Sciatic nerve (tissue), 2 donors: ENCODE results near the gene SLC26A9. TPM values are rescaled to one million over a fixed set of nuclear protein-coding genes. Genes with fewer than 3 reads are reported as not detected.

ENCODE experiments used
- ATAC-seq: fragments of 200-7000 bp; cut with Tn5 transposase; one replicate; pipeline ENCODE4 v1.9.1; 2020; ENCODE audit warnings: mild to moderate bottlenecking, moderate library complexity
- DNase-seq: peaks from one replicate; pipeline ENCODE4 v3.0.0-alpha.2; 2020; ENCODE audit warnings: low spot score
- intact Hi-C: fragments of 100-400 bp; cut with DNase I; formaldehyde crosslinking; loops from one replicate; pipeline ENCODE4 v1.14.2; 2022
- total RNA-seq: library from RNA; stranded (reverse); fragmentation: NEBNext Ultra II Directional; extraction: Animal tissue kit (Norgen Biotek cat#: 25700); gene quantifications from one replicate; pipeline ENCODE4 v1.2.1, GENCODE V29; 2021
- donor health status: DM: no; HTN: no; CAD: no.
- donor health status: DM: no; HTN: no; CAD: no.

SLC26A9 gene
- total RNA-seq, 1 donor from 2014 or later, result not detected

DNA sequence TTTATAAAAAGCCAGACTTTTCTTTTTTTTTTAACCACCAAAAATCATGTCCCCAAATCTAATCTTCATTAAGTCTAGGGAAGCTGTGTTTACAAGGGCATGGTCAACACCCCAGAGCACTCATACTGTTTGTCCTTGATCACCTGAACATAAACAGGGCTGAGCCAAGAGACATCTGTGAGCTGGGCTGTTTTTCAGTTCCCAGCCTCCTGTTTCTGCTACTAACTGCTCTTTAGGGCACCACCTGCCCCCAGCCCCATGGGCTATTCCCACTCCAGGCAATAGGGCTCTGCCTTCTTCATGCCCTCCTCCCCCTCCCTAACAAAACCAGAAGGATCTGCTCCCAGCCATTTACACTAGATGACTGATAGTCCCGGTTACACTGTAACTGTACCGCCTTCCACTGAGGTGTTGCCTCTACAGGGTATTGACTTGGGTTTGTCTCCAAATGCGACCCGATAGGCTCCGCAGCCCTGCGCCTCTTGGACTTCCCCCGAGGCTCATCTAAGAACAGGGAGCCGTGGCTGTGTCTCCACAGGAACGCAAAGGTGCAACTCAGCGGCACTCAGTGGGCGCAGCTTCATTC lies 11.7 kb upstream of the SLC26A9 start:
- no peak for ATAC-seq
- DNase-seq, result no peak
- intact Hi-C loops, result no loop called here

DNA sequence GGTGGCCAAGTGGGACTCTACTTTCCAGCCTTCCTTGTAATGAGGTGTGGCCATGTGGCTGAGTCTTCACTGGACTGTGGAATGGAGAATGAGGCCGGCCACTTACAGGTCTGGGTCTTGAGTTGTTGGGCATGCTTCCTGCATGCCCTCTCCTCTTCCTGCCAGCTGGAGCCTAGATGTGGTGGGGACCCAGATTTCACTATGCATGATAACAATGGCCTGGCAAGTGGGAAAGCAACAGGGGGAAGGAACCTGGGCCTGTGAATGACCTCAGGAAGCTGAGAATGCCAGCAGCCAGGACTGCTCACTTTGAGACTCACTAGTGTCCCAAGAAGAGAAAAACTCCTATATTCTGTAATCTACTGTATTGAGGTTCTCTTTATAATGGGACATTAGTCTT lies 8.5 kb upstream of the SLC26A9 start:
- intact Hi-C loops, result no loop called here
- no peak for DNase-seq
- ATAC-seq, result no peak

DNA sequence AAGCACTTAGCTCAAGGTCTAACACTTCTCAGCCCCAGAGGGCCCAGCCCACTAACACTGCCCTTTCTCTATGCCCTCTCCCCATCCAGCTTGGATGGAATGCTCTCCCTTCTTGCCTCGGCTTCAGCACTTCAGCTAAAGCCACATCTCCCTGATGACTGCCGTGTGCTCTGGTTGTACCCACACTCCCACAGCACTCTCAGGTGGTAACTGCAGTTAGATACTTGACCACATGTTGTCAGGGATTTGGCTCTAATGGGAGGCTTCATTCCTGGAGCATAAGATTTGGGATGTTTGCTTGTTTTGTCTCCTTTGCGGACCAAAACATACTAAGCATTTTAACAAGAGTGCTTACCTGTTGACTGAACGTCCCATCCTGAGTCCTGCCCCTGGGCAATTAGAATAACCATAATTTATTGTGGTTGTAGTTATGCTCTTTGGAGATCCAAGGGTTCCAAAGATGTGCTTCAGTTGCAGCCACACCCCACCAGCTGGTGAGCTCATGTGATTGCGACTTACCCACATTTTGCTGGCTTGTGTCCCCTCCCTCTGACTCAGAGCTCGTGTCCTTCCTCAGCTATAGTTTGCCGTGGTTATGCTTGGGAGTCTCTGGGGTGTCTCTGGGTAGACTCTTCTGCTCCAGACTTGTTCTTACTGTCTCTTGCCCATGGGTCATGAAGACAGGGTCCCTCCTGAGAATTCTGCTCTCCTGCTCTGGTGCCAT lies 7.7 kb upstream of the SLC26A9 start:
- DNase-seq (no peak), ATAC-seq (no peak)
- intact Hi-C loops, result no loop called here

DNA sequence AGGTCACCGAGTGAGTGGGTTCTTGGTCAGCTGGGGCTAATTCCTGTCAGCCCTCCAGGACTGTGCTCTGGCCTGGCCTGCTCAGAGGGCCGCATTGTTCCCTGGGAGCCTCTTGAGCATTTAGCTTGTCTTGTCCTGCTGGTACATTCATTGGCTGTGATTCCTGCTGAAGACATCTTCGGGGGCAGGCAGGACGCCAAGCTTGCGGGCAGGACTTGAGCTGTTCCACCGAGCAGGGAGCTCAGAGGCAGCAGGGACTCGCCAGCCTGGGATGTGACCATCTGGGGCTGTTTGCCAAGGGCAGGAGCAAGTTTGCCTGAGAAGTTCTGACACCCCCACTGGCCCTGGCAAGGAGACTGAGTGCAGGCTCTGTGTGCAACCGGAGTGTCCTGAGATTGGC lies 7.0 kb upstream of the SLC26A9 start:
- ATAC-seq (no peak), DNase-seq (no peak)

DNA sequence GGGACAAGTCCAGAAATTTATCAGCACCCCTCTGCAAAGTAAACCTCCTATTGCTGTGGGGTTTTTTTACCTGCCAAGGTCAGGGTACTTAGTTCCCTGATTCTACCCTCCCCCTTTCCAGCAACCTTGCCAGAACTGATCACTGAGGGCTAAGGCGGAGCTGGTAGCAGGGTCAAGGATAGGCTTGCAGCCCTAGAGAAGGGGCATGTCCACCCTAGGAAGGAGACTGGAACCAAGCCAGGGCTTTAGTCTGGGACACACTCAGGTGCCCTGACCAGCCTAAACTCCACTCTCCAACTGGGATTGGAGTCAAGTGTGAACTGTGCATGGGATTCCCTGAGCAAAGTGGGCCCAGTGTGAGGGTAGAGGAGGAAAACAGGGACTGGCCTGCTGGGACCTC lies 6.5 kb upstream of the SLC26A9 start:
- no peak for ATAC-seq
- intact Hi-C loops, result no loop called here
- no peak for DNase-seq

More for the DNA sequence above, 7.0 kb upstream of the SLC26A9 start:
- intact Hi-C loops, result no loop called here

DNA sequence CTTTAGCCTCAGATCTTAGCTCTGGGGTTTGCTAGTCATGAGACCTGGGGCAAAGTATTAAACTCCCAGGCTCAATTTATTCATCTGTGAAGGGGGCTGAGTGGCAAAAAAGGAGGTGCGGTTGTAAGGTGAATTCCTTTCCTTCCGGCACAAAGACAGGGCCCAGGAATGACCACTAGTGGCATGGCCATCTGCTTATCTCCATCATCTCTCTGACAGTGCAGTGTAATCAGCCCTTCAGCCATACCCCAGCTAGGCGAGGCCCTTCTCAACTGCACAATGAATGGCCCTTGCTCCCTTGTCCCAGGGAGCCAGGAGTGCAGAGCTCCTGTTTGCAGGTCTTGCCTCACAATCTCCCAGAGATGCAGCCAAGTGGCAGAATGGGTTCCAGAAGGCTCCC lies 5.6 kb upstream of the SLC26A9 start:
- DNase-seq, result no peak
- intact Hi-C loops, result no loop called here

DNA sequence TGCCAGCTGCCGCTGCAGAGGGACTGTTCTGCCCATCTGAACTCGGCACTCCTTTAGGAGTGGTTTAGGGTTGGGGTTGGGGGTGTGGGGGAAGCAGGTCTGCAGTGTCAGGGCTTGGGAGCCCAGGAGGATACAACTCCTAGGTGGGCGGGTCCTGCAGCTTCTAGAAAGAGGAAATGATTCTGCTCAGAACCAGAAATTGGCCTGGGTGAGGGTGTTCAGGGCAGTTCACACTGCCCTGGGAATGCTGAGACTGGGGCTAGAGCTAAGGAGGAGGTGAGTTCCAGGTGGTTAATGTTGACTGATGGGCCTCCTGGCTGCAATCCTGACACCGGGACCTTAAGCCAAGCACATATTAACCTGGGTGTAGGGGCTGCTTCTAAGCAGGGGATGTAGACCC lies 4.8 kb upstream of the SLC26A9 start:
- no peak for DNase-seq
- intact Hi-C loops, result no loop called here
- no peak for ATAC-seq

More for the DNA sequence above, 5.6 kb upstream of the SLC26A9 start:
- no peak for ATAC-seq

DNA sequence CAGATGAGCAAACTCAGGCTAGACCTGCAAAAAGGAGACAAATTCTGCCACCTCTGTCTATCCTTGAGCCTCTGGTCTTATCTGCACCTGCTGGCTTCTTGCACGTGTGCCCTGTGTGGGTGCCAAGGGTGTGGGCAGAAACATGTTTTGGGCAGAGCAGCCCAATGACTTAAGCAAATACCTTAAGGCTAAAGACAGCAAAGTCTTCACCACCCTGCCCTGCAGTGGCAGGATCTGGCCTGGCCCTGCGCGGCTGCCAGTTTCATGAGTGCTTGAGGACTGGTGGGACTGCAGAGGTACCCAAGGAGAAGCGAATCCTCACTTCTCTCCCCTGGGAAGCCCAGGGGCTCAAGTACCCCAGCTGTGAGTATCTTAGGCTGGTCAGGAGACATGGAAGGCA lies 3.8 kb upstream of the SLC26A9 start:
- ATAC-seq (no peak), DNase-seq (no peak)
- intact Hi-C loops, result no loop called here

DNA sequence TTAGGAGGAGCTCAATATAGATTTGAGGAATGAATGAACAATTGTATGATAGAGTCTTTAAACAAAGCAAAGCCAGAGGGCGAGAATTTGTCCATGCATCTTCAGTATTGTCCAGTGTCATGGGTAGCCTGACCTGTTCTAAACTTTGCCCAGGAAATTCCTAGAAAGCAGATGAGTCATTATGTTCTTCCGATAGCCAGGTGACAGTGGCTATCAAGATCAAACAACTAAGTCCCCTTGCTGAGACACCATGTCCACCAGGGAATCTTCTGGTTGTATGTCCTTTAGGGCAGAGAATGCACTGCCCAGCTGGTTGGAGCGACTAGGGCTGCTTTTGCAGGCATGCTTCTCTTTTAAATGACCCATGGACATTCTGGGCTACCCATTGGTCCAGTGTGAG lies 1.8 kb upstream of the SLC26A9 start:
- intact Hi-C loops, result no loop called here

DNA sequence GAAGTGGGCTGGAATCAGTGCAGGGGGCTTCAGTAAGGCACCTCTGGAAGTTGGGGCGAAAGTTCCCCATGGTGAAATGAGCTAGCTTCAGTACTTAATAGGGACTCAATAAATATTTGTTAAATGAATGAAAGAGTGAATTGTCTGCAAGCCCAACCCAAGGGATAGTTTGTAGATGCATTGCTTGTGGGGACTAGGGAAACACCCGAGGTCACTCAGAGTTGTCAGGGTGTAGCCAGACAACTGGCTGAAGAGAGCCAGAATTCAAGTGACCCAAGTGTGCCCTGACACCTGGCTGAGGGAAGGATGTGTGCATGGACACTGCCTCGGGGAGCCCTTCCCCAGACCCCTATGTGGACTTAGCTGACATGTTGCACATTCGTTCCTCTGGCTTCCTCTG lies 1.3 kb upstream of the SLC26A9 start:
- intact Hi-C loops, result no loop called here
- DNase-seq (no peak), ATAC-seq (no peak)

More for the DNA sequence above, 1.8 kb upstream of the SLC26A9 start:
- no peak for ATAC-seq
- DNase-seq, result no peak

DNA sequence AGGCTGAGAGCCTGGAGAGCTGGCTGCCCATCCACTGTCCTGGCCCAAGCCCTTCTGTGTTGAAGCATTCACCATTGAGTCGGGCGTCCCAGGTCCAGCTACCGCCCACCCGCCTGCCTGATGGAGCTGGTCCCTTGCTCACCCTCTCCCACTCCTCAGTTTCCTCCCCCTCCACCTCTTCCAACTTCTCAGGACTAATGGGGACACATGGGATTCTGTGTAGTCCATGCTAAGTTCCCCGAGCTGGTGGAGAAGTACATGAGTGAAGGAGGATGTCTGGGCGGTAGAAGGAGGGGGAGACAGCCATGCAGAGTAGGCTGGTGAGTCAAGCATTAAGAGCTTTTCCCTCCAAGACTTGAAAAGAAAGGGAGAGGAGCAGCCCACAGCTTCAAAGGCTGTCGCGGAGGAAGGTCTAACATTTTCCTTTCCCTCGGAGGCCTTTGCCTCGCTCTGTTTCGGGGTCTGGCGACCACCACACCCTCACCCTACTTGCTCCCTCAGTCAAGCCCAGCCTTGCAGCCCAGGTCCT lies 561 bp downstream of the SLC26A9 start:
- ATAC-seq, result no peak

DNA sequence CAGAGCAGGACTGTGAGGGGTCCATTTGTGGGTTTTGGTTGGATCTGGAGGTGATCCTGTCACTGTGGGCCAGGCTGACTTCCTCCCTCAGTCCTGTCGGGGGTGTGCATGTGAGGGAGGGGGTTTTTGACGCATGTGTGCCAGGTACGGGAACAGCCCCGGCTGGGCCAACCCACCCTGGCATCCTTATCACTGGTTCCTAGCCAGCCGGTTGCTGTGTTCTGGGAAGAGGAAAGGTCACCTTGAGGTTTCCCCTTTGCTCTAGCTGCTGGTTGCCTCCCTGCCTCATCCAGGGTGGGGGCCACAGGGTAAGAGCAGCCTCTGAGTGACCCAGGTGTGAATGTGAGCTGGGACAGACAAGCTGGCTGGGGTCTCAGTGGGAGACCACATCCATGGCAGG lies 2.5 kb downstream of the SLC26A9 start:
- DNase-seq, result no peak
- intact Hi-C loops, result no loop called here
- no peak for ATAC-seq

More for the DNA sequence above, 561 bp downstream of the SLC26A9 start:
- intact Hi-C loops, result no loop called here
- DNase-seq, result no peak

DNA sequence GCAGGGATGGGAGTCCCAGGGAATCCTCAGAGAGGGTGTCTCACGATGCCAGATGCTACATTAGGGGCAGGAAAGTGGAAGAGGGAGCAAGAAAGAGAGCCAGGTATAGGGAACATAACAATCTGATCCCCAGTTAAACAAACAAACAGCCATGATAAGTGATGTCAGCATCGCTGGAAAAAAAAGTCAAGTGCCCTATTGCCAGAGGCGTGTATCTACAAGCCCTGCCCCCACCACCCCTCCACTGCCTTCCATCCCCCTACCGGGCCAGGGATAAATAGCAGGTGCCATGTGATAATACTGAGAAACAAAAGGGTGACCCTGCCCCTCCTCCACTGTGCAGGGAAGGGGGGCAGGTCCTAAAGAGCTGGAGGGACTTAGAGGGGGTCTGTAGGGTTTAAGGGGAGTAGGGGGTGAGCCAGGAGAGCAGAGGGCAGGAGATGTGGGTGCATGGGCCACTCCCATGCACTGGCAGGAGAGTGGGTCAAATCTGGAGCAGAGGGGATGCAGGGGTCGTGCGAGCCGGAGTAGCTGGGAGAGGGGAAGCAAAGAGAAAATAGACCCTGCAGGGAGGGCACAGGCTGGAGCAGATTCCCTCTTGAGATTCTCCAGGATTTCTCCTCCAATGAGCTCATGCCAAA lies 3.4 kb downstream of the SLC26A9 start:
- ATAC-seq (no peak), DNase-seq (no peak)
- intact Hi-C loops, result no loop called here

DNA sequence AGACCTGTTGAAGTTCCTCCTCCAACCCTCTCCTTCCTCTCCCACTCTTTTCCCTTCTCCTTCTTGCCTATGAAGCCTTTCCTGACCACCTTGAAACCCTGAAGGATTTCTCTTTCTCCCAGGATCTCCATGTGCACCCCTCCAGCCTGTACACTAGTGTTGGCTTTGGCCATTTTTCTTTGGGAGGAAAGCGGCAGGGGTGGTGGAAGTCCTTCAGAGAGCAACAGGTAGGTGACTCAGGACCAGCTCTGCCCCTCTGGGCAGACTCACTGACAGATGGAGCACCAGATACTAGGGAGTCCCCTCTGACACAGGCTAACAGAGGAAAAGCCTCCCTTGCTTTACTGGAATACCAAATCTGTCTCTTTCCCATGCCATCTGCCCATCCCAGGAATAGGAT lies 4.6 kb downstream of the SLC26A9 start:
- intact Hi-C loops, result no loop called here
- ATAC-seq, result no peak
- no peak for DNase-seq

DNA sequence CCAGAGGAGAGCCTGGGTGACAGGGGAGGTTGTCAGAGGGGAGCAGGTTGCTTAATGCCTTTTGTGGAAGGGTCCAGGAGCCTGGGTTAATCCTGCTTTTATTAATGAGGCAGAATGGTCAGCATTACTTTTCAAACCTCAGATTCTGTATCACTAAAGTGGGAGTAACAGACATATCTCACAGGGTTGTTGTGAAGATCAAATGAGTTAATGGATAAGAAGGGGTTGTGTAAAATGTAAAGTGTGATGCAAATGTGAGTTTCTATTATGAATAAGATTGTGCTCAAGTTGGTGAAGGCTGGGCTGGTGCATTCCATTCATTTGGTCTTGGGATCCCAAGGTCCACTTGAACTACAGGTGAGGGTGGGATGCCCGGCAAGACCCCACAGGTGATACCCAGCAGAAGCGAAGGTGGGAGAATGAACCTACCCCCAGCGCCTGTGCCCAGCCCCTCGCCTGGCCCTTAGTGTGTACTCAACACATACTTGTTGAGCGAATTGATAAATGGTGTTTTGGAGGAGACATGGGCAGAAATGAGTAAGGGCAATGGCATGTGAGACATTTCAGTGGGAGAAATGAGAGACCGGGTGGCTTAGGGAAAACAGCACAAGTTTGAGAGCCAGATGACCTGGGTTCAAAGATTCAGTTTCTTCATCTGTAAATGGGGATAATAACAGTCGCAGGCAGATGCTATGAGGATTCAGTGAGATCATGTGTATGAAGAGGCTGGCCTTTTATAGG lies 6.2 kb downstream of the SLC26A9 start:
- ATAC-seq, result no peak
- intact Hi-C loops, result no loop called here
- no peak for DNase-seq

DNA sequence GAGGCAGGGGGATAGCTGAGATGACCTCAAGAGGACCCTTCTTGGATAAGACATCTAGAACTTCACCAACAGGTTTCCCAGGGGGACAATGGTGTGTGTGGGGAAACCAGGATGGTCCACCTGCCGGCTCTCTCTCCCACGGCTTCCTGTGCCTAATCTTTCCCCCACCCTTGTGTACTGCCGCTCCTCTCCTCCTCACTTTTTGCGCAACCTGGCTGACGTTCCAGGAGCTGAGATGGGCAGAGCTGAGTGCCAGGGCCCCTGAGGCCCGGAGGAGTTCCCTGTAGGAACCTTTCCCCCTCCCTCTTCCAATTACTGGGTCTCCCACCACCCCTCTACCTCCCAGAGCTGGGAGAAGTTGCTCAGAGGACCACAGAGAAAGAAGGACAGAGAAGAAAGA lies 6.9 kb downstream of the SLC26A9 start:
- ATAC-seq, result no peak
- DNase-seq, result no peak
- intact Hi-C loops, result no loop called here

DNA sequence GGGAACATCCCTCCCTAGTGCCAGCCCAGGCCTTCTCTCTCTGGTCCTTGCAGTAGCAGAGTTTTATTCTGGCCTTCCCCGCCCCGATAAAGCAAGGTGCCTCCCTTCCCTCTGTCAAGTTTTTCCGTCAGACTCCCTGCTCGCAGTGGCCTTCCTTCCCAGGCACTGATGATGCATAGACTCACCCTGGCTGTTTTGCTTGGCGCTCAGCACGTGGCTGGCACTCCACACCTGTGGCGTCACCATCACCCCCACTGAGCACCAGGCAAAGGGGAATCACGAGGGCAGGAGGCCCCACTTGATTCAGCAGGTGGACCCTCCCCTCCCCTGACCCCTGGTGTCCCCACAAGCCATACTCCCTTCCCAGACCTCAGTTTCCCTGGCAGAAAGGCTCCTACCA lies 7.4 kb downstream of the SLC26A9 start:
- intact Hi-C loops, result no loop called here
- no peak for ATAC-seq

DNA sequence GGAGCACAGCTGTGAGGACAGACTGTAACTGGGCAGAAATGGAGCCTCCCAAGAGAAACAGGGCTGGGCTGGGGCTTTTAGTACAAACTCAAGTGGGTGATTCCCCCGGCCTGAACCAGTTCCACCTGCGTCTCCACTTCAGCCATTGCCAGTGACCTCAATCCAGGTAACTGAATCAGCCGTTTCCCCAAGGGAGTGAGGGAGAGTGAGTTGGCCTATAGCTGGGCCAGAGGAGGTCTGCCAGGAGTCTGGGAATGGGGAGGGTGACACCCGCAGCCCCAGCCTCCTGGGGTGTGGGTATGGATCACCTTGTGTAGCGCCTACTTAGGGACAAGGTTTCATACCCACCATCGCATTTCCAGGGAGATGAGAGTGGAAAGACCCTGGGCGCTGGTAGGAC lies 8.5 kb downstream of the SLC26A9 start:
- ATAC-seq, result no peak
- intact Hi-C loops, result no loop called here
- no peak for DNase-seq

More for the DNA sequence above, 7.4 kb downstream of the SLC26A9 start:
- no peak for DNase-seq
